SK-N-SH (cell line): Measurements from ENCODE around the gene ADAMTS17.

Experiments used
- CTCF ChIP-seq: fragments of 200-600 bp; sonication (generic); IDR thresholded peaks from 2 replicates; pipeline ENCODE4 v1.6.1; 2017; ENCODE audit warnings: antibody characterized with exemption, mild to moderate bottlenecking, moderate library complexity
- FOXJ3 ChIP-seq: sonication (generic); formaldehyde crosslinking; IDR thresholded peaks from 2 replicates; pipeline ENCODE4 v1.5.1; 2020; ENCODE audit warnings: mild to moderate bottlenecking, missing genetic modification reagents
- MAX ChIP-seq: IDR thresholded peaks from 2 replicates; pipeline ENCODE4 v1.4.0; 2012; ENCODE audit warnings: low read depth
- NFIC ChIP-seq: IDR thresholded peaks from 2 replicates; pipeline ENCODE4 v1.4.0; 2012; ENCODE audit warnings: borderline replicate concordance
- POLR2AphosphoS5 ChIP-seq: IDR thresholded peaks from 2 replicates; pipeline ENCODE4 v1.6.1; 2012; ENCODE audit warnings: low read depth, low read length
- TCF12 ChIP-seq: IDR thresholded peaks from 2 replicates; pipeline ENCODE4 v1.4.0; 2012
- TEAD4 ChIP-seq: IDR thresholded peaks from 2 replicates; pipeline ENCODE4 v1.4.0; 2012; ENCODE audit warnings: mild to moderate bottlenecking, borderline replicate concordance; ENCODE audit not compliant: insufficient read depth

- TF ChIP-seq CTCF, result no peak
- no peak for TF ChIP-seq POLR2AphosphoS5
- no peak for TF ChIP-seq TCF12
- no peak for TF ChIP-seq FOXJ3 (CRISPR knock-in tag)
- no peak for TF ChIP-seq TEAD4
- no peak for TF ChIP-seq MAX
- TF ChIP-seq NFIC, result no peak
Measured at GRCh38 chr15:100073982-100074381, 267.8 kb downstream of the ADAMTS17 start.
